Natural killer cell (primary cell): ENCODE data around the gene CLEC4E. TPM values are rescaled to one million over a fixed set of nuclear protein-coding genes. Genes with fewer than 3 reads are reported as not detected.
"Not testable (repeated sequence)": the region's sequence is repeated elsewhere in the genome, so short reads cannot be mapped to it uniquely, and the experiment has no call there.

ENCODE experiments used
- ATAC-seq, 3 donors: fragments of 150-1000 bp in 2 of 3; fragments of 200-7000 bp in 1 of 3; cut with Tn5 transposase; 1 replicate in 1 of 3; 2 replicates in 2 of 3; pipeline ENCODE4 v1.10.0; 2021; ENCODE audit warnings: mild to moderate bottlenecking in 2 of 3, moderate library complexity in 2 of 3
- DNase-seq, 2 donors: peaks; one replicate each; pipeline versions ENCODE4 v3.0.0 to v3.0.0-alpha.2; 2013 to 2021; ENCODE audit warnings: mixed read lengths in 1 of 2
- H3K27ac ChIP-seq: one replicate; pipeline ENCODE4 v1.5.1; 2013; ENCODE audit warnings: mild to moderate bottlenecking, low read length
- H3K27me3 ChIP-seq: one replicate; pipeline ENCODE4 v1.6.1; 2013; ENCODE audit warnings: low read length; ENCODE audit not compliant: control insufficient read depth, insufficient read depth
- H3K36me3 ChIP-seq: one replicate; pipeline ENCODE4 v1.6.1; 2013; ENCODE audit warnings: low read length; ENCODE audit not compliant: control insufficient read depth, insufficient read depth
- H3K4me1 ChIP-seq: one replicate; pipeline ENCODE4 v1.6.1; 2013; ENCODE audit warnings: low read length; ENCODE audit not compliant: control insufficient read depth, insufficient read depth
- H3K4me3 ChIP-seq: one replicate; pipeline ENCODE4 v1.5.1; 2013; ENCODE audit warnings: low read length
- H3K9me3 ChIP-seq: one replicate; pipeline ENCODE4 v1.6.1; 2013; ENCODE audit warnings: low read length; ENCODE audit not compliant: control insufficient read depth, insufficient read depth
- H3K27ac Mint-ChIP-seq, 2 donors: one replicate each; pipeline ENCODE4 v1.8.0; 2022; ENCODE audit warnings: mild to moderate bottlenecking in 2 of 2, mixed read lengths in 2 of 2, moderate library complexity in 1 of 2
- H3K27me3 Mint-ChIP-seq, 2 donors: one replicate each; pipeline ENCODE4 v1.8.0; 2022; ENCODE audit warnings: low read depth in 2 of 2, mixed read lengths in 2 of 2
- H3K36me3 Mint-ChIP-seq: one replicate; pipeline ENCODE4 v1.8.0; 2022; ENCODE audit warnings: mixed read lengths
- H3K4me1 Mint-ChIP-seq, 2 donors: one replicate each; pipeline ENCODE4 v1.8.0; 2022; ENCODE audit warnings: mixed read lengths in 2 of 2
- H3K4me3 Mint-ChIP-seq: one replicate; pipeline ENCODE4 v1.8.0; 2022; ENCODE audit warnings: mild to moderate bottlenecking, moderate library complexity, mixed read lengths
- H3K9me3 Mint-ChIP-seq, 2 donors: one replicate each; pipeline ENCODE4 v1.8.0; 2022; ENCODE audit warnings: mixed read lengths in 2 of 2
- CTCF ChIP-seq: fragments of 200-600 bp; IDR thresholded peaks from one replicate; pipeline ENCODE4 v1.8.0; 2022; ENCODE audit warnings: antibody characterized with exemption
- WGBS: methylation state at CpG from one replicate; pipeline ENCODE4 v1.1.7; 2013; ENCODE audit warnings: missing lambda C conversion rate; ENCODE audit not compliant: insufficient coverage; 5-methylcytosine and 5-hydroxymethylcytosine counted together
- intact Hi-C: fragments of 100-400 bp; cut with micrococcal nuclease; formaldehyde crosslinking; loops from one replicate; pipeline ENCODE4 v1.14.2; 2022
- total RNA-seq, 4 donors: library from RNA; stranded (reverse); fragments of 120-200 nt in 1 of 4; gene quantifications; one replicate each; pipeline versions ENCODE4 v1.2.3 to v1.2.4, GENCODE V29; 2013 to 2022

CLEC4E gene
- total RNA-seq, 3 donors from 2014 or later (not counting 1 experiment from before 2014, with no cell fraction given): 3.3 to 9.1 TPM; not detected in 1

- intact Hi-C loops: loop anchor here (10.0 kb wide), 1 partner anchor 498 kb away; no protein-coding TSS in a partner anchor
- H3K4me3 ChIP-seq: no peak overlapping the region
- no peak for ATAC-seq
- no peak for TF ChIP-seq CTCF
- H3K36me3 Mint-ChIP-seq: no peaks in the 10 kb centered on the region
- H3K4me1 ChIP-seq: no peaks in the 10 kb centered on the region
- no peak overlapping the region for H3K27ac ChIP-seq
- H3K27ac Mint-ChIP-seq: no peak overlapping the region
- H3K27me3 ChIP-seq: peaks cover 14% of the 10 kb centered on the region
- no peak for DNase-seq
- no peaks in the 10 kb centered on the region for H3K9me3 Mint-ChIP-seq
- peaks cover 1% of the 10 kb centered on the region for H3K9me3 ChIP-seq
- H3K36me3 ChIP-seq: no peaks in the 10 kb centered on the region
- no peaks in the 10 kb centered on the region for H3K4me1 Mint-ChIP-seq
- peaks cover 9 to 20% of the 10 kb centered on the region in 2 donors for H3K27me3 Mint-ChIP-seq
- H3K4me3 Mint-ChIP-seq: no peak overlapping the region
- WGBS: 66% methylated on average over 3 of the region's 3 CpGs
Measured at GRCh38 chr12:8546591-8546990, 5.9 kb upstream of the CLEC4E start.

GRCh38 chr12:8544295-8544694 is 3.6 kb upstream of the CLEC4E start:
- Histone ChIP-seq H3K4me1 (no peaks in the 10 kb centered on the region), H3K27me3 (peaks cover 17% of the 10 kb centered on the region), H3K36me3 (no peaks in the 10 kb centered on the region), H3K9me3 (peaks cover 2% of the 10 kb centered on the region), H3K27ac (no peak overlapping the region), H3K4me3 (no peak overlapping the region)
- TF ChIP-seq CTCF: peak; percentile 98
- no peak overlapping the region for H3K4me3 Mint-ChIP-seq
- ATAC-seq: peak; percentile 67 to 86 (median 76)
- H3K9me3 Mint-ChIP-seq: no peaks in the 10 kb centered on the region
- H3K27me3 Mint-ChIP-seq: peaks cover 19 to 38% of the 10 kb centered on the region in 2 donors
- H3K36me3 Mint-ChIP-seq: no peaks in the 10 kb centered on the region
- no peaks in the 10 kb centered on the region for H3K4me1 Mint-ChIP-seq
- DNase-seq: peak; percentile 37 to 82
- 3% methylated on average over 3 of the region's 3 CpGs for WGBS
- no peak overlapping the region for H3K27ac Mint-ChIP-seq
- intact Hi-C loops: loop anchor here (10.0 kb wide), 1 partner anchor 501 kb away; no protein-coding TSS in a partner anchor

GRCh38 chr12:8541562-8541961 is 857 bp upstream of the CLEC4E start:
- H3K4me1 ChIP-seq: no peaks in the 10 kb centered on the region
- no peak for ATAC-seq
- intact Hi-C loops: loop anchor here (10.0 kb wide), 1 partner anchor 503 kb away; no protein-coding TSS in a partner anchor
- no peak overlapping the region for H3K27ac ChIP-seq
- 84% methylated on average over 10 of the region's 10 CpGs for WGBS
- H3K36me3 ChIP-seq: no peaks in the 10 kb centered on the region
- Mint-ChIP-seq H3K9me3 (no peaks in the 10 kb centered on the region), H3K27me3 (peaks cover 14 to 37% of the 10 kb centered on the region in 2 donors), H3K4me1 (no peaks in the 10 kb centered on the region), H3K36me3 (no peaks in the 10 kb centered on the region), H3K27ac (no peak overlapping the region), H3K4me3 (no peak overlapping the region)
- H3K4me3 ChIP-seq: no peak overlapping the region
- peaks cover 2% of the 10 kb centered on the region for H3K9me3 ChIP-seq
- no peak for DNase-seq
- TF ChIP-seq CTCF: no peak
- peaks cover 12% of the 10 kb centered on the region for H3K27me3 ChIP-seq

GRCh38 chr12:8537820-8538219 is 2.9 kb downstream of the CLEC4E start:
- H3K27me3 ChIP-seq, intact Hi-C loops, H3K27ac ChIP-seq, DNase-seq, H3K4me1 ChIP-seq, H3K36me3 ChIP-seq, H3K4me3 ChIP-seq, ATAC-seq, H3K4me1 Mint-ChIP-seq, H3K4me3 Mint-ChIP-seq, H3K9me3 ChIP-seq, H3K9me3 Mint-ChIP-seq, H3K27ac Mint-ChIP-seq, H3K36me3 Mint-ChIP-seq: not testable (repeated sequence)
- WGBS: 89% methylated on average over 13 of the region's 16 CpGs
- peaks cover 16 to 58% of the 10 kb centered on the region in 2 donors for H3K27me3 Mint-ChIP-seq
